Calu3 (cell line): ENCODE data around the gene SPEM3. TPM values are rescaled to one million over a fixed set of nuclear protein-coding genes. Genes with fewer than 3 reads are reported as not detected.

Experiments
- BruUV-seq: library from RNA; stranded (reverse); fragments of 400-500 nt; replicated peaks from 2 replicates; lab custom pipeline; 2021; lab: Mats Ljungman, UMichigan
- CTCF ChIA-PET: fragments of 300-600 bp; sonication (Branson Sonifier 250); formaldehyde crosslinking; loops from one replicate; lab custom pipeline; 2022; ENCODE audit warnings: antibody characterized with exemption; lab: Charles Lee
- DNase-seq: peaks from one replicate; pipeline ENCODE4 v3.0.0; 2022
- H3K27ac Mint-ChIP-seq: one replicate; pipeline ENCODE4 v1.8.0; 2022; ENCODE audit warnings: mixed read lengths; ENCODE audit not compliant: unreplicated experiment
- H3K27me3 Mint-ChIP-seq: one replicate; pipeline ENCODE4 v1.8.0; 2022; ENCODE audit warnings: mixed read lengths; ENCODE audit not compliant: unreplicated experiment
- H3K36me3 Mint-ChIP-seq: one replicate; pipeline ENCODE4 v1.8.0; 2022; ENCODE audit warnings: mild to moderate bottlenecking, moderate library complexity, mixed read lengths; ENCODE audit not compliant: insufficient read depth, unreplicated experiment
- H3K4me1 Mint-ChIP-seq: one replicate; pipeline ENCODE4 v1.8.0; 2022; ENCODE audit warnings: mild to moderate bottlenecking, low read depth, mixed read lengths; ENCODE audit not compliant: unreplicated experiment
- H3K4me3 Mint-ChIP-seq: one replicate; pipeline ENCODE4 v1.8.0; 2022; ENCODE audit warnings: mild to moderate bottlenecking, low read depth, moderate library complexity, mixed read lengths; ENCODE audit not compliant: unreplicated experiment
- H3K9me3 Mint-ChIP-seq: one replicate; pipeline ENCODE4 v1.8.0; 2022; ENCODE audit warnings: low read depth, mixed read lengths; ENCODE audit not compliant: unreplicated experiment
- intact Hi-C: fragments of 100-400 bp; cut with micrococcal nuclease; formaldehyde crosslinking; loops from one replicate; pipeline ENCODE4 v1.10.0; 2022; ENCODE audit not compliant: unreplicated experiment
- total RNA-seq: library from RNA; stranded (reverse); gene quantifications from 2 replicates; pipeline ENCODE4 v1.2.3, GENCODE V29; 2022
- TF ChIP-seq, protein P1 (sequence below): fragments of 200-600 bp; IDR thresholded peaks from one replicate; pipeline ENCODE4 v1.8.0; 2022; ENCODE audit warnings: antibody characterized with exemption; ENCODE audit not compliant: unreplicated experiment

The SPEM3 gene
- total RNA-seq, 1 experiment from 2014 or later: not detected

DNA sequence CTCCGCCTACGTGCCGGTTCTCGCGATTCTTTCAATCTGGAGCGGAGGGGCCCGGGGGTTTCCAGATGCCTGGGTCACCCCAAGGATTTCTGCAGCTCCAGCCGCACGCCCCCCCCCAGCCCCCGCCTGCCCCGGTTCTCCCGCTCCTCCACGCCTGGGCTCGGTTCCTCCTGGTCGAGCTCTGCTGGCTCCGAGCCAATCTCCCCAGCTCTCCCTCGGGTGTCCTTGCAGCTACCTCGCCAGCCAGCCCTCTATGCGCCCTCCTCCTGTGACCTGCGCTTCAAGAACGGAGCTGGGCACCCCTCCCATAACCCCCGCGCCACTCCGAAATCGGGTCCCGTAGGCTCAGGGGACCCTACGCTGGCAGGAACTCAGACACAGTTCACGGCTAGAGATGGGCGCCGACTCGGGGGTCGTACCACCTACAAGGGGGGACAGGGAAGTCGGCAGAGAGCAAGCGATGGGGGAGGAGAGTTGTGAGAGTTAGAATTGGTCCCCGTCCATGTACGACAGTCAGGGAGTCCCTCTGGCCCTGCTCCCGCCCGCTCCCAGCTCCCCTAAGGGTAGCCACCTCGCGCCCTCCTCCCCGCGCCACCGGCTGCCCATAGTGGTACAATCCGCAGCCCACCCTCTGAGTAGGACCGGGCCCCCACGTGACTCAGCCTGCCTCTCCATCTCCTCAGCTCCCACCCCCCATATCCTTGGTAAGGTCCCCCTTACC is 11.6 kb downstream of the SPEM3 start:
- H3K9me3 Mint-ChIP-seq: no peaks in the 10 kb centered on the region
- intact Hi-C loops: no loop called here
- CTCF ChIA-PET: no interaction called here
- no TSS peak for BruUV-seq
- TF ChIP-seq, protein P1, sequence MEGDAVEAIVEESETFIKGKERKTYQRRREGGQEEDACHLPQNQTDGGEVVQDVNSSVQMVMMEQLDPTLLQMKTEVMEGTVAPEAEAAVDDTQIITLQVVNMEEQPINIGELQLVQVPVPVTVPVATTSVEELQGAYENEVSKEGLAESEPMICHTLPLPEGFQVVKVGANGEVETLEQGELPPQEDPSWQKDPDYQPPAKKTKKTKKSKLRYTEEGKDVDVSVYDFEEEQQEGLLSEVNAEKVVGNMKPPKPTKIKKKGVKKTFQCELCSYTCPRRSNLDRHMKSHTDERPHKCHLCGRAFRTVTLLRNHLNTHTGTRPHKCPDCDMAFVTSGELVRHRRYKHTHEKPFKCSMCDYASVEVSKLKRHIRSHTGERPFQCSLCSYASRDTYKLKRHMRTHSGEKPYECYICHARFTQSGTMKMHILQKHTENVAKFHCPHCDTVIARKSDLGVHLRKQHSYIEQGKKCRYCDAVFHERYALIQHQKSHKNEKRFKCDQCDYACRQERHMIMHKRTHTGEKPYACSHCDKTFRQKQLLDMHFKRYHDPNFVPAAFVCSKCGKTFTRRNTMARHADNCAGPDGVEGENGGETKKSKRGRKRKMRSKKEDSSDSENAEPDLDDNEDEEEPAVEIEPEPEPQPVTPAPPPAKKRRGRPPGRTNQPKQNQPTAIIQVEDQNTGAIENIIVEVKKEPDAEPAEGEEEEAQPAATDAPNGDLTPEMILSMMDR: no peak
- H3K27ac Mint-ChIP-seq: peak overlapping the region; percentile 47
- DNase-seq: peak; percentile 38
- peaks cover 62% of the 10 kb centered on the region for H3K27me3 Mint-ChIP-seq
- H3K4me3 Mint-ChIP-seq: peak overlapping the region; percentile 72
- H3K4me1 Mint-ChIP-seq: peaks cover 7% of the 10 kb centered on the region
- peaks cover 34% of the 10 kb centered on the region for H3K36me3 Mint-ChIP-seq

DNA sequence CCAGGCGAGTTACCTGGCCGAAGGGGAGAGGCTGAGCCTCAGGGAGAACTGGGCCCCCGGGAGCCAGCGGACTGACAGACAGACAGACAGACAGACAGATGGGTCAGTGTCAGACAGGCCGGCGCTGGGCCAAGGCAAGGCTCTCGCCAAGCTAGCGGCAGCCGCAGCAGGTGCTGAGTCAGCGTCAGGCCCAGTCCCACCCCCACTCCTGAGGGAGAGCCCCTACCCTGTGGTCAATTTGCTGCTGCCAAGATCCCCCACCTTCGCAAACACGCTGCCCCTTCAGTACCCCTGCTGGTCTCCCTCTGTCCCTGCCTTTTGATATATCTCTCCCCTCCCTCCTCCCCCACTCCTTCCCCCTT is 12.2 kb downstream of the SPEM3 start:
- Mint-ChIP-seq H3K4me3 (peak overlapping the region; percentile 72), H3K9me3 (no peaks in the 10 kb centered on the region), H3K36me3 (peaks cover 29% of the 10 kb centered on the region), H3K27me3 (peaks cover 67% of the 10 kb centered on the region), H3K27ac (no peak overlapping the region), H3K4me1 (peaks cover 7% of the 10 kb centered on the region)
- intact Hi-C loops: no loop called here
- TF ChIP-seq, protein P1: no peak
- DNase-seq: no peak
- CTCF ChIA-PET: interaction anchor here (0.6 to 0.7 kb wide), 5 partner anchors 10 to 198 kb away, joined by 3 to 8 read pairs (median 5); partner anchors contain the start of genes GABARAP and NEURL4
- BruUV-seq: no TSS peak

GRCh38 chr17:7441266-7441665 is 12.6 kb downstream of the SPEM3 start:
- Mint-ChIP-seq H3K36me3 (peaks cover 25% of the 10 kb centered on the region), H3K27me3 (peaks cover 72% of the 10 kb centered on the region)
- intact Hi-C loops: no loop called here

DNA sequence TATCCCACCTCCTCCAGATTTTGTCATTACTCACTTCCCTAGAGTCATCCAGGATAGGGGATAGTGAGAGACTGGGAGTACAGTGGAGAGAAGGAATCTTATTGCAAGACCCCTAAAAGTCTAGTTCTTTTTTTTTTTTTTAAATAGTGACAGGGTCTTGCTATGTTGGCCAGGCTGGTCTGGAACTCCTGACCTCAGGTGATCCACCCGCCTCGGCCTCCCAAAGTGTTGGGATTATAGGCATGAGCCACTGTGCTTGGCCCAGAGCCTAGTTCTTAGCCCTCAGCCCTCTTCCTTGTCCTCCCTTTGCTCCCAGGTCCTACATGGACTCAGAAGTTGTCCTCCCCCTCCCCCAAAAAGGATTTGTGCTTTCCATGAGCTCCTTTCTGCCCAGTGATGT is 13.5 kb downstream of the SPEM3 start:
- CTCF ChIA-PET: no interaction called here
- Mint-ChIP-seq H3K4me1 (peaks cover 7% of the 10 kb centered on the region), H3K36me3 (peaks cover 19% of the 10 kb centered on the region), H3K27me3 (peaks cover 81% of the 10 kb centered on the region), H3K9me3 (no peaks in the 10 kb centered on the region), H3K4me3 (no peak overlapping the region), H3K27ac (no peak overlapping the region)
- no TSS peak for BruUV-seq
- TF ChIP-seq, protein P1: no peak
- intact Hi-C loops: no loop called here
- no peak for DNase-seq

More at GRCh38 chr17:7441266-7441665, 12.6 kb downstream of the SPEM3 start:
- CTCF ChIA-PET: interaction anchor here (0.6 to 0.7 kb wide), 5 partner anchors 10 to 199 kb away, joined by 3 to 8 read pairs (median 5); partner anchors contain the start of genes GABARAP and NEURL4
- Mint-ChIP-seq H3K27ac (no peak overlapping the region), H3K9me3 (no peaks in the 10 kb centered on the region), H3K4me3 (no peak overlapping the region), H3K4me1 (peaks cover 7% of the 10 kb centered on the region)
- TF ChIP-seq, protein P1: no peak
- no peak for DNase-seq
- no TSS peak for BruUV-seq
